Coronary artery (tissue), 2 donors: ENCODE results near the gene AP4S1.
"Not testable (repeated sequence)": the region's sequence is repeated elsewhere in the genome, so short reads cannot be mapped to it uniquely, and the experiment has no call there.

Experiments used
- DNase-seq: peaks from one replicate; pipeline ENCODE4 v3.0.0-alpha.2; 2017; ENCODE audit warnings: low spot score
- H3K27ac ChIP-seq, 2 donors: fragments of 200-600 bp; sonication (generic); one replicate each; pipeline ENCODE4 v1.5.1; 2016 to 2019
- H3K4me3 ChIP-seq: fragments of 200-600 bp; sonication (generic); 2 replicates; pipeline ENCODE4 v1.5.1; 2016; ENCODE audit warnings: mild to moderate bottlenecking, moderate library complexity
- CTCF ChIP-seq: fragments of 200-600 bp; sonication (generic); IDR thresholded peaks from one replicate; pipeline ENCODE4 v1.5.1; 2019; ENCODE audit warnings: antibody characterized with exemption

The AP4S1 gene

GRCh38 chr14:30996892-30997659 lies 28.4 kb upstream of the AP4S1 start:
- Histone ChIP-seq H3K27ac (no peak overlapping the region), H3K4me3 (no peak overlapping the region)
- no peak for DNase-seq
- no peak for TF ChIP-seq CTCF

- DNase-seq = no peak
- H3K4me3 ChIP-seq = no peak overlapping the region
- no peak for TF ChIP-seq CTCF
- H3K27ac ChIP-seq = no peak overlapping the region
Measured at GRCh38 chr14:30998100-30998706, 27.2 kb upstream of the AP4S1 start.

- Histone ChIP-seq H3K4me3 (no peak overlapping the region), H3K27ac (no peak overlapping the region)
- no peak for TF ChIP-seq CTCF
- DNase-seq = no peak
Measured at GRCh38 chr14:30999038-30999773, 26.2 kb upstream of the AP4S1 start.

GRCh38 chr14:31000629-31001338 lies 24.7 kb upstream of the AP4S1 start:
- TF ChIP-seq CTCF = no peak
- no peak overlapping the region for H3K27ac ChIP-seq
- no peak for DNase-seq
- no peak overlapping the region for H3K4me3 ChIP-seq

- H3K4me3 ChIP-seq = no peak overlapping the region
- no peak overlapping the region for H3K27ac ChIP-seq
- no peak for DNase-seq
- TF ChIP-seq CTCF = no peak
Measured at GRCh38 chr14:31001339-31001658, 24.1 kb upstream of the AP4S1 start.

- Histone ChIP-seq H3K4me3 (no peak overlapping the region), H3K27ac (no peak overlapping the region)
- DNase-seq = no peak
- no peak for TF ChIP-seq CTCF
Measured at GRCh38 chr14:31003284-31003683, 22.2 kb upstream of the AP4S1 start.

- DNase-seq, H3K4me3 ChIP-seq, H3K27ac ChIP-seq: not testable (repeated sequence)
Measured at GRCh38 chr14:31004007-31004406, 21.4 kb upstream of the AP4S1 start.
